HG02642 (cell line): ENCODE measurements around the gene CDH23.

ENCODE experiments used
- ATAC-seq: cut with Tn5 transposase; IDR thresholded peaks from one replicate; pipeline ENCODE4 v1.9.1; 2021; ENCODE audit warnings: mild to moderate bottlenecking; ENCODE audit not compliant: unreplicated experiment, poor library complexity

Gene CDH23

DNA sequence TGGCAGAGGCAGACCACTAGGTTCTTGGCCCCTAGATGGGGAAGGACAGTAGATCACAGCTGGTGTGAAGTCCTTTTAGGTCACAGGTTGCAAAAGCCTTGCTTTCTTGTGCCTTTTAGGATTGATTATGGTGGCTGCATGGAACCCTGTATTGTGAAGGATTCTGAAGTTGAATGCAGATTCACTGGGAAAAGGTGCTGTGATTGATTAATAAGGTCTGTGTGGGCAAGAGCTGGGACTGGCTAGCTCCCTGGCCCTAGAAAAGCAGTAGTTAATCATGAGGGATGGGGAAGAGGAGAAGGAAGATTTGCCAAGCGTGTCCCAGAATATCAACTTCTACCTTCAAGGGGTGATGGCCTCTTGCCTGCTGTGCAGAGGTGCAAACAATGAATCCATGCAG is 105.5 kb downstream of the CDH23 start:
- no peak for ATAC-seq

DNA sequence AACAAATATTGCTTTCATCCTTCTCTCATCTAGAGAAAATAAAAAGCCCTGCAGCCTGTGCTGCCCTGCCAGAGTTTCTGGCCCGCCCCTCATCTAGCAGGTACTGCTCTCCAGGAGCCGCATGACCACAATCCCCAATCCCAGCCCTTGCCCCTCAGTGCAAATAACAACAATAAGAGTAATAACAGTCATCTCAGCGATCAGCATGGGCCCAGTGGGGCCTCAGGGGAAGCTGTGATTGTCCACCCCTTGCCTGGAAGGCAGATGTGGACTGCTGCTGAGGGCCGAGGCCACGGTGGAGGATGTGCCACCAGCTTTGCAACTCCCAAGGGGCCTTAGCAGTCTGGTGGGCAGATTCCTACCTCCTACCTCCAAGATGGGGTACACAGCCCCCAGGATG is 106.1 kb downstream of the CDH23 start:
- ATAC-seq = no peak

DNA sequence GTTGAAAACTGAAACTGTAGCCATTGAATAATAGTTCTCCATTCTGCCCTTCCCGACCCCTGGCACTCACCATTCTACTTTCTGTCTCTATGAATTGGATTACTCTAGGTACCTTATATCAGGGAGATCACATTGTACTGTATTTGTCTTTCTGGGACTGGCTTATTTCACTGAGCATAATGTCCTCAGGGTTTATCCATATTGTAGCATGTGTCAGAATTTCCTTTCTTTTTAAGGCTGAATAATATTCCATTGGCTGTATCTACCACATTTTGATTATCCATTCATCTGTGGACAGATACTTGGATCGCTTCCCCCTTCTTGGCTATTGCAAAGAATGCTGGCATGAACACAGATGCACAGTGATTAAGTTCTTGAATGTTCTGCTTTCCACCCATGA is 107.4 kb downstream of the CDH23 start:
- ATAC-seq = no peak

DNA sequence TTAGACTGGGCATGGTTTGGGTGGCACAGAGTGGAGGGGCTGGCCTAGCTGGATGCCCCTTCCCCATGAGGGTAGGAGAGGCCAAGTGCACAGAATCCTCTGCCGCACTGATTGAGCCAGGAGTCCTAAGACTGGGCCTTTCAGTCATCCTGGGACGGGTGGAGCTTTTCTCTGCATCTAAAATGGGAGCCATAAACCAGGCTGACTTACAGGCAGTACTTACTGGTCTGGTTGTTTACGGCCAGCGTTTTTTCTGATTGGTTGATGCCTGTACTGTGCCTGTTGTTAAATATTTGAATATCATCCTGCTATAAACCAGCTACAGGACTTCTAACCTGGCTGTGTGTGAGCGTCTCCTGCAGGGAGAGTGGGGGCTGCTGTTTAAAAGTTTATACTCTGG is 107.8 kb downstream of the CDH23 start:
- no peak for ATAC-seq

DNA sequence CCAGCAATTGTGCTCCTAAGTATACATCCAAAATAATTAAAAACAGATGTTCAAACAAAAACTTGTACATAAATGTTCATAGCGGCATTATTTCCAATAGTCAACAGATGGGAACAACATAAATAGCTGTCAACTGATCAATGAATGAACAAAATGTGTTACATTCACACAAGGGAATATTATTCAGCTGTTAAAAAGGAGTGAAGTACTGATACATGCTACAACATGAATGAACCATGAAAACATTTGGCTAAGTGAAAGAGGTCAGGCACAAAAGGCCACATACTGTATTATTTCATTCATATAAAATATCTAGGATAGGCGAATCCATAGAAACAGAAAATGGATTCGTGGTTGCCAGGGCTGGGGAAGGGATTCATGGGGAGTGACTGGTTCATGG is 109.1 kb downstream of the CDH23 start:
- ATAC-seq = no peak

DNA sequence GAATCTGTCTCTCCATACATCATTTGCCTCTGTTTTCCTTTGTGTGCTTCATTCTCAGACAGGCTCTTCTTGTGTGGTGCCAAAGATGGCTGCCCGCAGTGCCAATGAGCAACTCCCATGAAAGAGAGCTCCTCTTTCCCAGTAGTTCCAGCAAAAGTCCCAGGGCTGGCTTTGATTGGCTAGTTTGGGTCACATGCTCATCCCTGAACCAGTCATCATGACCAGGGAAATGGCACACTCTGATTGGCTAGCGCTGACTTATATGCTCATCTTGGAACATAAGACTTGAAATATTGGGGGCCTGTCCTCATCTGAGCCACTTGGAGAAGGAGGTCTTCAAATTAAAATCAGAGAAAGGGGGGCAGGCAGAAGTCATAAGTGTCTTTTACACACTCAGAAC is 112.7 kb downstream of the CDH23 start:
- ATAC-seq = no peak

DNA sequence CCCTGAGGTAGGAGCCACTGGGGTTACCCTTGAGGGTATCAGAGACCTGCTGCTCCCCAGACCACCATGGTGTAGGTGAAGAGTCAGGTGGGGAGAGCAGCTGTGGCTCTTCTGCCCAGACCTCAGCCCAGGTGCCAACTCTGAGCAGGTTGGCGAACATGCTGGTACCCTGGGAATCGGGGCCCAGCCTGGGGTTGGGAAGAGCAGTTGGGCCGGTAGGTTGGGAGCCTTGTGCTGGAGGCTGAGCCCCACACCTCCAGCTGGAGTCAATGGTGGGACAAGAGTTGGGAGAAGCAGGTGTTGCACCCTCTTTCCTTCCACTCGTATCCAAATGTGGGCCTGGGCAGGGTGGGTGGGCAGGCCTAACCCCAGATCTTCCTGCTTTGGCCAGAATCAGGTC is 114.5 kb downstream of the CDH23 start:
- no peak for ATAC-seq

DNA sequence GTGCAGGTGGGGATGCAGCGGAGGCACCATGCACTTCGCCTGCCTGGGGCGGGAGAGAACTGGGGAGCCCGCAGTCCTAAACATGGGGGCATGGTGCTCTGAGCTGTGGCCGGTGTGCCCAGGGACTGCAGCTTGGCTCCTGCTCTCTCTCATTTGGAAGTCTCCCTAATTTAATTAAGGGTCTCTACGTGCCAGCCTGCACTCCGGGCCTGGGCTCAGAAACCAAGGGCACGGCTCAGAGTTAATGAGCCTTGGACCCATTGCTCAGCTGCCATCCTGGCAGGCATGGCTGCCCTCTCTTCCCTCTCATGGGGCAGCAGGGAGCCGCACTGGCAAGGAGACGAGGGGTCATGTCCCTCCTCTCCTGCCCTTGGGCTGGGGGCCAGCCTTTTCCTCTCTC is 115.6 kb downstream of the CDH23 start:
- no peak for ATAC-seq

DNA sequence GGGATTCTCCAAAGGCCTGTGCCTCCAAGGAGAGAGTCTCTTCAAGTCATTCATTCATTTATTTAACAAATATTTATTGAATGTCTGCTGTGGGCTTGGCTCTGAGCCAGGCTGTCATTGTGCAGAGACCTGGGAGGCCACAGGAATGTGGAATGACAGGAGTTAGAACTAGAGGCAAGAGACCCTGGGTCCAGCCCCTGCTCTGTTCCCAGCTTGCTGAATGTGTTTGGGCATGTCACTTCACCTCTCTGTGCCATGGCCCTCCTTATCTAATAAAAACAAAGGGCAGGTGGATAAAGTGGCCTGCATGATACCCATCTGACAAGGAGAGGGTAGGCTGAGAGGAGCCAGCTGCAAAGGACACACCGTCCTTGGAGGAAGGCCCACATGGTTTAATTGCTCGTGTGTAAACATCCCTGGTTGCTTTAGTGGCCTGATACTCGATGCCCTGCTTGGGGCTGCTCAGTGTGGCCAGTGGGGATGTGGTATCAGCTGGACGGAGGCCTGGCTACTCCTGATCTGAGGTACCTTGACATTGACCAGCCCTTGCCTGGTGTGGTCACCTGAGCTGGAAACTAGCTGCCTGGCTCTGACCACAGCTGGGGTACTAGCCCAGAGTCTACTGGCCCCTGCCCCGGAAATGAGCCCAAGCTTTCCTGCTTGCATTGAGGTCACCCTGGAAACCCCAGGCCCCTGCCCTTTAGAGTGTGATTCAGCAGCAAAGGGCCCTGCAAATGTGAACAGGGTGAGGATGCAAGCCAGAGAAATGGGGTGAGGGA is 116.2 kb downstream of the CDH23 start:
- ATAC-seq = no peak

DNA sequence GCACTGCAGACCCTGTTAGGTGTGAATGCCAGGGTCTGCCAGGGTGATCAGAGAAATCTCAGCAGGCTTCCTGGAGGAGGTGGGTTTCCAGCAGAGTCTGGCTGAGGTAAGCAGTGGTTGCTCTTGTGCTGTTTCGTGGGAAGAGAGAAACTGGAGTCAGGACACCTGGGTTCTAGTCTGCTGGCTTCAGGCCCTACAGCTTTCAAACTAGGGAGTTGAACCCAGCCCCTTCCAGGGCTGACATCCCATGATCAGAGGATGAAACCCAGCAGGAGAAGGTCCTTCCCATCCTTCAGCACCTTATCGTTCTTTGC is 116.8 kb downstream of the CDH23 start:
- no peak for ATAC-seq

DNA sequence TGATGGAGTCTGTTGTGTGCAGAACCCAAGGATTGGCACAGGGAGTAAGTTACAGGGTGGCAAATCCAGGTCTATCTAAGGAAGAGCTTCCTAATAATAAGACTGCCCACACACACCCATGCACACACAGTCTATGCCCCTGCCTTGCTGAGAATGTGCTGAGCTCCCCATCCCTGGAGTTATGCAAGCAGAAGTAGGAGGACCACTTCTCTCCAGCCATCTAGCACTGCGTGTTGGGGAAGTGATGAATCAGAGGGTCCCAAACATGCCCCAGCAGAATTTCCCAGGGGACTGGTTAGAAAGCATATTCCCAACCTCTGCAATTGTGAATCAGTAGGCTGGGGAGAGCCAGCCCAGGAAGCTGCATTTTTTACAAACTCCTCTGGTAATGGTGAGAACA is 117.2 kb downstream of the CDH23 start:
- no peak for ATAC-seq

DNA sequence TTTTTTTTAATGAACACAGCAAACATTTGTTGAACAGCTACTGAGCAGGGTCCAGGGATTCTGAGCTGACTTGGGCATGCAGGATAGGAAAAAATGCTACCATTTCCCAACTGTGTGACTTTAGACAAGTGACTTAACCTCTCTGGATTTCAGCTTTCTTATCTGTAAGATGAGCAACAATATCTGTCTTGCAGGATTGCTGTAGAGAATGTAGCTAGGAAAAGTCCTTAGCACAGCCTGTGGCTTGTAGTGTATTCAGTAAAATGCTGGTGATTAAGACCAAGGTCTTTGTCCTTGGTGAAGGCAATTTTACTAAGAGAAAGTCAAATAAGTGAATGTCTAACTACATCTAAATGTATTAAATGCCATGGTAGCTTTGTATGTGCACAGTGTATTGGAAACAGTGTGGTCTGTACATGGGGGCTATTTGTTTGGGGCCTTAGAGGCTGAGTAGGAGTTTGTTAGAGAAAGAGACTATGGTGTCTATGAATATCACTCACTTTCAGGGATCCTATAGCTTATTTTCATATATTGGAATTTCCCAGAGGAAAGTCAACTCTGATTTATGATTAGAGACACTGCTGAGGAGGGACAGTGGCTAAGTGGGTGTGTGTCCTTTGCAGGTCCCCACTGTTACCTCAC is 118.9 kb downstream of the CDH23 start:
- ATAC-seq = no peak

DNA sequence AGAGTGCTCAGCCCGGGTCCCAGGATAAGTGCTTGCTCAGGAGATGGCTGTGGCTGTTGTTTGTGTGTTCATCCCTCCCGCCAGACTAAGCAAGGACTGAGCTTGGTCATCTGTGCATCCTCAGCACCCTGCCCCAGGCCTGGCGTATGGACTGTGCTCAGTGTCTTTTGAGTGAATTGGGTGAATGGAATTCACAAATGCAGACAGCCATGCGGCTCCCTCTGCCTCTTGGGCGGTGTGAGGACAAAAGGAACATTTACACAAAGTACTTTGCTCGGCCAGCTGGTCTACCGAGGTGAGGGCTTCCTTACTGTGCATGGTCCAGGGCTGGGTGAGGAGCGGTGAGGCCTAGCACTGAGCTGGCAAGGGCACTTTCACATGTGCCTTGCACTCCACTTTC is 120.2 kb downstream of the CDH23 start:
- no peak for ATAC-seq

DNA sequence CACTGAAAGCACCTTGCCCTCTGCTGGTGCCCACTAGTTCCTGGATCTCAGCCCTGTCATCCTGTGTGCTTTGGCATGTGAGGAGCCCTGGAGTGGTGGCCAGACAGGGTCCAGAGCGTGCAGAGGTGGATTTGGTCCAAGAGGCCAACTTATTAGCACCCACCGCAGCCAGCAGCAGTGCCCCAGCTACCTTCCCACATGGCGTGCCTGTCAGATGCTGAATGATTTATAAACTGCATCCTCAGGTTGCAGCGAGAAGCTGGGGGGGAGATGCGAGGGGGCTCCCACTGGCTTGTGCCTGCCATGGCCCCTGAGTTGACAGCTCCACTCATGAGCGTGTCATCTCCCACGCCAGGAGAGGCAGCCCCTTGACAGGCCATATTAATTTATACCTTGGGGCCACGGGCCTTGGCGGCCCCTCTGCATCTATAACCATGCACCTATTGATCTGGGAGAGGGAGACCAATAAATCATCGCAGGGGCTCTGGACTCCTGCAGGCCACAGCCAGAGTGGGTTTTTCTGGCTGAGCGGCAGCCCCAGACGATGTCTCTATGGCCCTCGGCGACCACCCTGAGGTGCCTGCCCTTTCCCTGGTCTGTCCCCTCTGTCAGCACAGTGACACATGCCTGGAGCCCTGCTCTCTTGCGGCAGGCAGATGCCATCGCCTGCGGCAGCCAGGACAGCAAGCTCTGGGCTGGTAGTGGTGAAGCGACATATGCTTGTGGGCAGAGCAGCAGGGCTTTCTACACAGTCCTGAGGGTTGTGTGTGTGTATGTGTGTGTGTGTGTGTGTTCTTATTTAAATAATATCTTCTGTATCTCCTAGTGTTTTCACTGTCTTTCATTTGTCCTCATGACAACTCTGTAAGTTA is 120.8 kb downstream of the CDH23 start:
- ATAC-seq = no peak

DNA sequence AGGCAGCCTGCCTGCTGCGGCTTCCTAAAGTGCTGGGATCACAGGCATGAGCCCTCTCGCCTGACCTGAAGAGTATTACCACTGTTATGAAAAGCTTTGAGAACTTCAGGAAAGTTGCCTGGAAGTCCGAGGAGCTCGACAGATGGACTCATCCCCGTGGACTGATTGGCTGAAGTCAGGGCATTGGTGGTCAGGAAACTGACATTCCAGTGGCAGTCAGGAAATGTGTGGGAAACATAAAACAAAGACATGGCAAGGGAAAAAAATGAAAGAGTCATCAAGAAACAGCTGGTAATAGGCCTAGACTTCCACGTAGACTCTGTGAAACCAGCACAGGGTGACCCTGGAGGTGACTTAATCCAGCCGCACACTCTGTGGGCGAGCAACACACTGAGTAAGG is 123.3 kb downstream of the CDH23 start:
- ATAC-seq = no peak

DNA sequence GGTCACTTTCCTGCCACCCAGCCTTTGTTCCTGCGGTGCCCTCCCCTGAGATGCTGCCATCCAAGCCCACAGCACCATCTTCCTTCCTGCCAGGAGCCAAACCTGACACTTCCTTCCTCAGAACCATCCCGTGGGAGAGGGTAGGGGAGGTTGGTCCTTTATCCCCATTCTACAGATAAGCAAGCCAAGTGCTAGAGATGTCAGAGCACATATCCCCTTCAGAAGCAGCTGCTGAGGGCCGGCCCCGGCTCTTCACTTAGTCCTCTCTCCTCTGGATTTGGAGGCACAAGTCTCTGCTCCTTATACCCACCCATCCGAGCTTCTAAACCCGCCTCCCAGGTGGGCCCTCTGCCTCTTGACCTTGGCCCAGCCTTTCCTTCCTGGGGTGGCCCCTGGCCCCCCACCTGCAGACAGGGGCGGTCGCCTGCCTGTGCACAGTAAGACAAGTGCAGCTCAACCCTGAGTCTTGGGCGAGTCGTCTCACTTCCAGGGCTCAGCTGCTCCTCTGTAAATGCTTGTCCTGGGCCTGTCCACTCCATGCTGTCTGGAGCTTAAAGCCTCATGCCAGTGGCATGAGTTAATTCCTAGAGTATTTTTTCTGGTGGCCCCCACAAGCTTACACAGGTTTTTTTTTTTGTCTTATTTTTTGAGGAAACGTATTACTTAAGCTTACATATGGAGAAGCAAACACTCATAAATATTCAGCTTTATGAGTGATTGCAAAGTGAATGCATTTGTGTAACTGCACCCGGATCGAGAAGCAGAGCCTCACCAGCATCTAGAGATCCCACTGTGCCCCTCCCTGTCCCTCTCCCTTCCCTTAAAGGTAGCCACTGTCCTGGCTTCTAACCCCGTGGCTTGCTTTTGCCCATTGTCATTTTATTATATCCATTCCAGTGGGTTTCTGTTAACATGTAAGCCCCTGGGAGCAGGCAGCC is 125.1 kb downstream of the CDH23 start:
- no peak for ATAC-seq

DNA sequence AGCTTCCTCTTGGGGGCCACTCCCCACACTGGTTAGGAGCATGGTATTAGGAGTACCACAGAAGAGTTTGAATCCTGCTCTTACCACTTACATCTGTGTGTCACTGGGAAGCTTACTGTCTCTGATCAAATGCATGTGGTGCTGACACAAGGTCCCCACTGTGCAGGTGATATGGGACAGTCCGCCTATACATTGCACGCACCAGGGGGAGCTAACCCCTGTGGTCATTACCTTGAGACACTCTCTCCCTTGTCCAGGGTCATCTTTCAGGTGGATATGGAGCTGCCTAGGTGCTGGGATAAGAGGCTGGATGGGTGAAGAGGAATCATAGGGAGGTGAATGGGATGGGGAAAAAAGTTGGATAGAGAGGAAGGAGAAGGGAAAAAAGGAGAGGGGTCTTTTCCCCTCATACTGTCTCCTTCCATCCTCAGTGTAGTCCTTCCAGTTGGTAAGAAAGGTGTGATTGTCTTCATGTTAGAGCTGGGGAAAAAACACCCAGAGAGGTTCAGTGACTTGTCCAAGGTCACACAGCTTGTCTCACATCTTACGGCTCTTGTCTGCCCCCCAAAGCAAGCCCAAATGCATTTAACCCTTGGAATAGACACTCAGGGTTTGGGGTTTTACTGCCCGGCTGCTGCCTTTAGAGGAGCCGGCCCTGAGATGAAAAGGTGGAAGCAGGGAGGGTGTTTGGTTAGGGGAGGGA is 125.9 kb downstream of the CDH23 start:
- ATAC-seq = no peak

DNA sequence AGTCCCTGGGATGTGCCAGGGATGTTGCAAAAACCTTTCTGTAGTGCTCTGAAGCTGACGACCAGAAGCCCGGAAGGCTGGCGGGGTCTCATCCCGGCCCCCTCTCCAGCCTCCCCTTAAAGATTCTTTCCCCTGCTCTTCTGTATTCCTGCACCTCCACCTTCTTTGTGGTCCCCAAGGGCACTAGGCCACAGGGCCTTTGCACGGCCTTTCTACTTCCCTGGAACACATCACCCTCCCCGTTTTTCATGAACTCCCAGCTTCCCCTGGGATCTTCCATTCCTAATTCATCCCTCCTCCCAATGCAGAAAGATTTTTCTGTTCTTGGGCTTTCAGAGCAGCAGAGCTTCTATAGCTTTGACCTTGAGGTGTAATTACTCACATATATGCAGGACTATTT is 127.0 kb downstream of the CDH23 start:
- ATAC-seq = no peak

DNA sequence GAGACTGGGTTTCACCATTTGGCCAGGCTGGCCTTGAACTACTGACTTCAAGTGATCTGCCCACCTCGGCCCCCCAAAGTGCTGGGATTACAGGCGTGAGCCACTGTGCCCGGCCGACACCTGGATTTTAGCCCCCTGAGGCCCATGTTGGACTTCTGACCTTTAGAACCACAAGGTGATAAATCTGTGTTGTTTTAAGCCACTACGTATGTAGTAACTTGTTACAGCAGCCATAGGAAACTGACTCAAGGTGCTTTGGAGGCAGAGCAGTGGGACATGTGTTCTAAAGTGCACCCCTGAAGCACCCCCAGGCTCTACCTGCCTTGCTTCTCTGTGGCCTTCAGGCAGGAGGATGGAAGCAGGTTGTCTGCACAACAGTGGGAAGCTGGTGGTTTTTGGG is 128.4 kb downstream of the CDH23 start:
- ATAC-seq = no peak

DNA sequence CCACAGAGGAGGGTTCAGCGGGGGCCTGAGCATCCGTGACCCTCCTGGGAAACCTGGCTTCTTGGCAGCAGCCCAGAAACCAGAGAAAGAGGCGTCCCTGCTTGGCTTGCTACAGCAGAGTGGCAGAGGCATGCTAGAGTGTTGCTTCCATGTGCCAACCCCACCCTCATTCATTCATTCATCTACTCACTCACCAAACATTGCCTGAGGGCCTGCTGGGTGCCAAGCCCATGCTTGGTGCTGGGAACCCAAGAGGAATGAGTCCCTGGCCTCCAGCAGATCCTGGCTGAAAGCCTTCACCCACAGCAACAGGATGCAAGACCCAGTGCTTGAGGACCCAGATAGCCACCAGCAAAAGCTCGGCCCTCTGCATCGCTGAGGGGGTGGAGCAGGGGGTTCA is 129.0 kb downstream of the CDH23 start:
- ATAC-seq = no peak
